Effector CD8-positive, alpha-beta T cell (primary cell): ENCODE measurements around the gene PHF1.
A peak's percentile ranks its signal among the peaks of the same experiment; 100 is the strongest.

Experiments used
- DNase-seq: peaks from one replicate; lab custom pipeline; 2025; lab: John Stamatoyannopoulos, UW

Gene PHF1

DNA sequence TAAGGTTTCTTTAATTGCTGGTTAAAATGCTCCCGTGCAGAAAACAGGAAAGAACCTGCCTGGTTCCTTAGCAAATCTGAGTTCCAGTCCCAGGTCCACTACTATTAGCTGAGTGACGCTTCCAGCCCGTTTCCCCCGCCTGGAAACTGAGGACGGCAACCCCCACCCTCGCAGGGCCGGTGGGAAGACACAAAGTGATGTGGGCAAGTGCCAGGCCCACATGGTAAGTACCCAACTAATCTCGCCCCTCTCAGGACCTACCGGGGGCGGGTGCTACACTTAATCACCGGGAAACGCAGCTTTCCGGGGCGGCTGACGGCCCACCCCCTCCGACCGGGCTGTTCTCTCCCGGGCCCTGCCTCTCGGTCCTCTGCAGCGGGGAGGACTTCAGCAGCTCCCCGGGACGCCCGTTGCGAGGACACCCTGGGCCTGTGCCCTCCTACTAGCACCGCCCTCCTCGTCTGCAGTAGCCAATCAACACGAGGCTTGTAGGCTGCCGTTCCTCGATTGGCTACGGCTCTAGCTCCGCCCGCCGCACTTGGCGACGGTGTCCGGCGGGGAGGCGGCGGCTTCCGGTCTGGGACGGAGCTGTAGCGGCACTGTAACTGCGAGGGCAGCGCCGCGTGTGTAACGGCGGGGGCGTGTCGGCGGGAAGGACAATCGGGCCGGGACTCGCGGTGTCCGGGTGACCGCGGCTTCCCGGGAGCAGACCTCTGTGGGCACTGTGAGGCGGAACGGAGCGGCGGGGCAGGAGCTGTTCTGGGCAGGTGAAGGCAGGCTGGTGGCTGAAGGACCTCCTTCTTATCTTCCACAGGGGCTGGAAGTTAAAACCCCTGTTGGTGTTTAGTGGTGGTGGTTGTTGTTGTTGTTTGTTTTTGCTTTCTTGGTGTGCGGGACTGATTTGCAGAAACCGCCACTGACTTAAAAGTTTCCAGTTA, 43.5 kb downstream of the PHF1 start, which contains the start of gene ZBTB9:
ZBTB9 (plus strand) TSS at position 568 of the 938 bp plus-strand sequence. CDS start 525 bp downstream, outside the sequence.
- DNase-seq, result peak; percentile 89

DNA sequence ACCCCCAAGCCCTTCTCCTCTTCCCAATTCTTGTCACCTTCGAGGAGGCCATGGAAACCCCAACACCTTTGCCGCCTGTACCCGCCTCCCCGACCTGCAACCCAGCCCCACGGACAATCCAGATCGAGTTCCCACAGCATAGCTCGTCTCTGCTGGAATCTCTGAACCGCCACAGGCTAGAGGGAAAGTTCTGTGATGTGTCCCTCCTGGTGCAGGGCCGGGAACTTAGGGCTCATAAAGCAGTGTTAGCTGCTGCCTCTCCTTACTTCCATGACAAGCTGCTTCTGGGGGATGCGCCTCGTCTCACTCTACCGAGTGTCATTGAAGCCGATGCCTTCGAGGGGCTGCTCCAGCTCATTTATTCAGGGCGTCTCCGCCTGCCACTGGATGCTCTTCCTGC, 44.2 kb downstream of the PHF1 start:
- no peak for DNase-seq

DNA sequence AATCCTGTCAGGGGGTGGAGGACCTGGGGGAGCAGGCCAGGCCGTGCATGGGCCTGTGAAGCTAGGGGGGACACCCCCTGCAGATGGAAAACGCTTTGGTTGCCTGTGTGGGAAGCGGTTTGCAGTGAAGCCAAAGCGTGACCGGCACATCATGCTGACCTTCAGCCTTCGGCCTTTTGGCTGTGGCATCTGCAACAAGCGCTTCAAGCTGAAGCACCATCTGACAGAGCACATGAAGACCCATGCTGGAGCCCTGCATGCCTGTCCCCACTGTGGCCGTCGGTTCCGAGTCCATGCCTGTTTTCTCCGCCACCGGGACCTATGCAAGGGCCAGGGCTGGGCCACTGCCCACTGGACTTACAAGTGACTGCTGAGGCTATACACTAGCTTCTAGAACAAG, 45.3 kb downstream of the PHF1 start:
- DNase-seq, result no peak

GRCh38 chr6:33458676-33459075, 47.9 kb downstream of the PHF1 start:
- DNase-seq, result no peak

DNA sequence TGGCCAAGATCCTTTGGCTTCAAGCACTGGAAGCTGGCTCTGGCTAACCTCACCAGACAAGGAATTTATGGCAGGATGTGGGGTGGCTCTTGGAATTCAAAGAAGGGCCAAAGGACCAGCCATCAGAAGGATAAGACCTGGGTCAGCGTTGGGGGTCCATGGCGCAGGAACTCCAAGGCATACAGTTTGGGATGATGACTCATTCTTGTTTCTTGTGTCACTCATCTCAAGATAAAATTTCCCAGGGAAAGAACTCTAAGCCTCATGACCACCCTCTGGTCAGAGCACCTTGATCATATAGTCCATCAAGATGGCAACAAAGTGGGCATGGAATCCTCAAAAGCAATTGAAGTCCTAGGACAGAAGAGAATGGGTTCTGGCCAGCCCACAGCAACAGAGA, 48.4 kb downstream of the PHF1 start:
- DNase-seq, result no peak
